ENCODE data around the gene SNX11. TPM values are rescaled to one million over a fixed set of nuclear protein-coding genes. Genes with fewer than 3 reads are reported as not detected.

The SNX11 gene
- total RNA-seq, 1 donor from 2014 or later = 14.7 TPM

GRCh38 chr17:48162946-48163506 is 55.5 kb downstream of the SNX11 start:
- no peak for DNase-seq (ENCODE audit: low read depth)

DNA sequence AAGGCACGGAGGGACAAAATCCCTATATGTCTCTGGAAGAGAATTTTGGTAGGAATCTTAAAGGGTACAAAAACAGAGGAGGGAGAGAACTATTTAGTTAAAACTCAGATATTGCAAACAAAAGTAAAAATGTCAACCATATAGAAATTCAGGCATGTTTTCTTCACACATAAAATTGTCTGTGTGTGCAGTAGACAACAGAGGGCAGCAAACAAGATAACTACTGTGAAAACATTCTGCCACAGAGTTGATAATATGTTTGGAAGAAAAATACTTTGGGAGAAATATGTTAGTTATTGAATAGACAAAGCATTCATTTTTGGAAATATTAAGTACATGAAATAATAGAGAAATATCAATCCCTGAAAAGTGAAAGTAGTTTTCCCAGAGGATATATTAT is 56.2 kb downstream of the SNX11 start:
- TF ChIP-seq CTCF (IDR thresholded peaks at IDR 0.05; ENCODE audit: insufficient read depth, low read length, severe bottlenecking) = no peak
- DNase-seq (ENCODE audit: low read depth) (no peak), FAIRE-seq (no peak)
- peaks cover 10% of the 10 kb centered on the region for H3K27me3 ChIP-seq (ENCODE audit: control insufficient read depth, insufficient read depth, low read length)
- H3K36me3 ChIP-seq (ENCODE audit: control insufficient read depth, insufficient read depth, low read length) = no peaks in the 10 kb centered on the region
- H3K4me3 ChIP-seq (ENCODE audit: low read depth, low read length) = no peak overlapping the region

More at GRCh38 chr17:48162946-48163506, 55.5 kb downstream of the SNX11 start:
- H3K27me3 ChIP-seq (ENCODE audit: control insufficient read depth, insufficient read depth, low read length) = peaks cover 10% of the 10 kb centered on the region
- TF ChIP-seq CTCF (IDR thresholded peaks at IDR 0.05; ENCODE audit: insufficient read depth, low read length, severe bottlenecking) = no peak
- FAIRE-seq = no peak
- no peaks in the 10 kb centered on the region for H3K36me3 ChIP-seq (ENCODE audit: control insufficient read depth, insufficient read depth, low read length)
- no peak overlapping the region for H3K4me3 ChIP-seq (ENCODE audit: low read depth, low read length)

GRCh38 chr17:48169926-48170325 is 62.4 kb downstream of the SNX11 start:
- no peak for FAIRE-seq

More at GRCh38 chr17:48169926-48170325, 62.4 kb downstream of the SNX11 start:
- H3K27me3 ChIP-seq (ENCODE audit: control insufficient read depth, insufficient read depth, low read length) = peaks cover 12% of the 10 kb centered on the region
- H3K4me3 ChIP-seq (ENCODE audit: low read depth, low read length) = no peak overlapping the region
- TF ChIP-seq CTCF (IDR thresholded peaks at IDR 0.05; ENCODE audit: insufficient read depth, low read length, severe bottlenecking) = no peak
- no peak for DNase-seq (ENCODE audit: low read depth)
- H3K36me3 ChIP-seq (ENCODE audit: control insufficient read depth, insufficient read depth, low read length) = no peaks in the 10 kb centered on the region

Other genes with a start within 250 kb of the SNX11 start
- gene SP2, start 211.5 kb upstream of the SNX11 start, total RNA-seq = 1.1 and 1.7 TPM in 2 replicates
- 23.7 and 25.3 TPM in 2 replicates for gene PNPO, start 166.2 kb upstream of the SNX11 start, total RNA-seq
- 1.6 and 9.1 TPM in 2 replicates for gene PRR15L, start 149.9 kb upstream of the SNX11 start, total RNA-seq
- gene CDK5RAP3, start 136.7 kb upstream of the SNX11 start, total RNA-seq = 77.1 and 89.8 TPM in 2 replicates
- gene COPZ2, start 70.0 kb upstream of the SNX11 start, total RNA-seq = 8.2 and 21.4 TPM in 2 replicates
- 84.2 and 176 TPM in 2 replicates for gene NFE2L1, start 59.4 kb upstream of the SNX11 start, total RNA-seq
- 22.1 and 27.5 TPM in 2 replicates for gene CBX1, start 6.3 kb upstream of the SNX11 start, total RNA-seq

Data from bronchial epithelial cell (primary cell).